NCI-H2081 treated with DMSO at 0.1 percent for 48 hours (cell line): ENCODE measurements around the gene ELOVL5.
"Not testable (repeated sequence)": the region's sequence is repeated elsewhere in the genome, so short reads cannot be mapped to it uniquely, and the experiment has no call there.

Experiments used
- DNase-seq: peaks from one replicate; lab custom pipeline; 2025; lab: John Stamatoyannopoulos, UW

The ELOVL5 gene

GRCh38 chr6:53348371-53349208 is at the start of gene ELOVL5:
ELOVL5 (minus strand) TSS chr6:53348950; CDS start chr6:53295699, 53,251 bp downstream.
- DNase-seq, result peak; percentile 93

- no peak for DNase-seq
These were observed 48.5 kb upstream of the ELOVL5 start for GRCh38 chr6:53397283-53397682.

DNA sequence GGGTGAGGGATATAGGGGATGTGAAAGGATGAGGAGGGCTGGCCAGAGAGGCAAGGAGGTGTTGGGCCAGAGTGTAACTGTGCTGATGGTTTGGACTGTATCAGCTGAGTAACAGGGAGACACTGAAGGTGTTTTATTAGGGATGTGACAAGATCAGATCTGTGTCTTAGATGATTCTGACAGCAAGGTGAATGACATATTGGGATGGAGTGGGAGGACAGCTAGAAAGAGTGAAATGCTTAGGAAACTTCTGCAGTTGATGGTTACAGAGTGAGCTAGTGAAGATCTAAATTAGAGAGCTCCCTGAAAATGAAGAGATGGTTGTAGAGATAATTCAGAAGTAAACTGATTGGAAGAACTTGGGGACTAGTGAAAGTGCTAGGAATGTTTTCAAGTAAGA is 47.2 kb upstream of the ELOVL5 start:
- DNase-seq, result no peak

DNA sequence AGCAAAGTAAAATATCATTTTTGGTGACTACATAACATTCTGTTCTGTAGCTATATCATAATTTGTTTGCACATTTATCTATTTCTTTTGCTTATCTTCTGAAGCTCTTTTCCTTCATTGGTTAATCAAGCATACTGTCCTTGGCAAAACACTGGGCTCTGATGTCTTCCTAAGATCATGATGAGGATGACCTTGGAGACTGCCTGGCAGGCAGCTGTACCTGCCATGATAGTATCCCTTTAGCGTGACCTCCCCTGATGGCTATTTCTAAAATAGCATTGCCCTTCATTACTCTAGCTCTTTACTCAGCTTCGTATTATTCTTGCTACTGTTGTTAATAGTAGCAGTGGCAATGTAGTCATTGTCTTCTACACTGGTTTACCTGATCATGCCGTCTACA is 46.0 kb upstream of the ELOVL5 start:
- no peak for DNase-seq

DNA sequence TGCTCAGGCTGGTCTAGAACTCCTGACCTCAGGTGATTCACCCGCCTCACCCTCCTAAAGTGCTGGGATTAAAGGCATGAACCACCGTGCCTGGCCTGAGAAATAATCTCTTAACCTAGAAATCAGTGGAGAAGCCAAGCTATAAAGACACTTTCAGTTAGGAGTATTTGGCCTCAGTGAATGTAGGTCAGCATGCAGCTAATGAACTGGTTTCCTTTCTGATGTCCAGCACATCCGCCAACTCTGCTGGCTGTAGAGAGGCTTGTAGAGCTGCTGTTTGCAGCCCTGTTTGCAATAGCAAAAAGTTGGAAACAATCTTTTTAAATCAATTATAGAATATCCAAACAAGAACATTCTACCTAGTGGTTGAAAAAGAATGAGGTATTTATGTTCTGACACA is 42.4 kb upstream of the ELOVL5 start:
- DNase-seq, result no peak

DNA sequence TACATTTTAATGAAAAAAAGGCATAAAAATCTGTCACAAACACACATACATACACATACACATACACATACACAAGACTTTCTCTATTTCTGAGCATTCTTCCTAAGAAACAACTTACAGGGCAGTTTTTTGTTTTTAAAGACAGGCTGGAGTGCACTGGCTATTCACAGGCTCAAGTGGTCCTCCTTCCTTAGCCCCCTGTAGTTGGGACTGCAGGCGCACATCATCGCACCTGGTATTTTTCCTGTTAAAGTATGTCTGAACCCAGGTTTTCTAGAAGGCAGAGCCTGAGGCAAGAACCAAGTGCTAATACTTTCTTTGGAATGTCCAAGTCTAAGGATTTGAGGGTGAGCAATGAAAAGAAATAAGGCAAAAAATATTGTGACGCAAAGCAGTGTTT is 41.3 kb upstream of the ELOVL5 start:
- no peak for DNase-seq

DNA sequence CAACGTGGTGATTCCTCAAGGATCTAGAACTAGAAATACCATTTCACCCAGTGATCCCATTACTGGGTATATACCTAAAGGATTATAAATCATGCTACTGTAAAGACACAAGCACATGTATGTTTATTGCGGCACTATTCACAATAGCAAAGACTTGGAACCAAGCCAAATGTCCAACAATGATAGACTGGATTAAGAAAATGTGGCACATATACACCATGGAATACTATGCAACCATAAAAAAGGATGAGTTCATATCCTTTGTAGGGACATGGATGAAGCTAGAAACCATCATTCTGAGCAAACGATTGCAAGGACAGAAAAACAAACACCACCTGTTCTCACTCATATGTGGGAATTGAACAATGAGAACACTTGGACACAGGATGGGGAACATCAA is 39.9 kb upstream of the ELOVL5 start:
- DNase-seq, result not testable (repeated sequence)

DNA sequence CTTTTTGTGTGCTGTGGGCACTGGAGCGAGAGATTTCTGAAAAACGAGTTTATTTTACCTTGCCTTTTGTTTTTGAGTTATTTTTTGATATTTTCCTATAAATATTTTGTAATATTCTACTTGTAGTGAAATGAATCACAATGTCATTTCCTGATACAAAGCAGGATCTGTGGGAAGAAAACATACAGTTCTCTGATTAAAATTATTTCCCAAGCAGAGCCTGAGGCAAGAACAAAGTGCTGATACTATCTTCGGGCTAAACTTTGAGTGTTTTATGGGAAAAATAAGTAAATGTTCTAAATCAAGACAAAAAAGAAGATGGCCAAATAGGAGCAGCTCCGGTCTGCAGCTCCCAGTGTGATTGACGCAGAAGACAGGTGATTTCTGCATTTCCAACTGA is 33.7 kb upstream of the ELOVL5 start:
- DNase-seq, result no peak

DNA sequence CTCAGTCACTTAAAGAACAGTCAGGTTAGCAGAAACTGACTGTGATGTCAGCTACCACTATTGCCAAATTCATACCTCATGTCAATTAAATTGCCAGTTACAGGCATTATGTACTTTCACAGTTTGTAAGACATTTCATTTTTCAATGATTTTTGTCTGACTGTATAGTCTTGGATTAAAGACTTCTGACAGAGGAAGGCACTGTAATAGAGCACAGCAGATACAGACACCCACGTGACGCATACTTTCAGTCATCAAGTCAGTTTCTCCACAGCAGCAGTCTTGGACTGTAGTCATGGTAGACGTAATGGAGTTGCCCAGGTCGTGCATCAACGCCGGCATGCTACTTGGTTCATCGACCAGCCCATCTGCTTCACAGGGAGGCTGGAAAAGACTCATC is 29.5 kb upstream of the ELOVL5 start:
- DNase-seq, result no peak

DNA sequence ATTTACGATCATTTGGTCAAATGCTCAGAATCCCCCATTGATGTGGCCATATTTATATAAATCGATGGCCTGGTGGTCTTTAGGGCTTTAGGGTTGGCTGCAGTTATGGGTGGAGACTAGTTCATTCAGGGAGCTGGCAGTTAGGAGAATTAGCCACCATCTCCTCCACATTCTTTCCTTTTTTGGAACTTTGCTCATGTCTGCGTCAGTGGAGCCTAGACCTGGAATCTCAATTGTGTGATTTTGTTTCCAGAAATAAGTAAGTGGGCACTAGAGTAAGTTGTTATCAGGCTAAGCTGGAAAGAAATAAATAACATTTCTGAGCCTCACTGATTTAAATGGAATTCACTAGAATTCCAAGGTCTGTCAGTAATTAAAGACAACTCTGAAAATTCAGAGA is 29.0 kb upstream of the ELOVL5 start:
- no peak for DNase-seq

DNA sequence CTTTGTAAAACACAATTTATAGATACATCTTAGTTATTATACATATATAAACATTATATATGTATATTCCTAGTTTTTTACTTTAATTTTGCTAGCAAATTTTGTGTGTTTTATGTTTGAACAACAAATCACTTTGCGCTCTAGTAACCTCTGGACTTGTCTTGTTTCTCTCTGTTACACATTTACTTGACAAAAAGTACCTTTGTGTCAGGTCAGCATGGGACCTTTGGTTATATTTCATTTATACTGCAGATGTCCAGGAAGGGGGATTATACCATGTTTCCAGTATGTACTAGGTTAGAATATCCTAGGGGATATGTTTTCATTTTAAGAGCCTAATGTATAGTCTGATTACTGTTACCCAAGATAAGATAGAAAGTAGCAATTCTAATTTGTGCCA is 28.5 kb upstream of the ELOVL5 start:
- DNase-seq, result no peak

- DNase-seq, result no peak
These were observed 28.0 kb upstream of the ELOVL5 start for GRCh38 chr6:53376661-53377226.

- DNase-seq, result no peak
These were observed 27.1 kb upstream of the ELOVL5 start for GRCh38 chr6:53375847-53376246.

GRCh38 chr6:53373638-53374037 is 24.9 kb upstream of the ELOVL5 start:
- no peak for DNase-seq

DNA sequence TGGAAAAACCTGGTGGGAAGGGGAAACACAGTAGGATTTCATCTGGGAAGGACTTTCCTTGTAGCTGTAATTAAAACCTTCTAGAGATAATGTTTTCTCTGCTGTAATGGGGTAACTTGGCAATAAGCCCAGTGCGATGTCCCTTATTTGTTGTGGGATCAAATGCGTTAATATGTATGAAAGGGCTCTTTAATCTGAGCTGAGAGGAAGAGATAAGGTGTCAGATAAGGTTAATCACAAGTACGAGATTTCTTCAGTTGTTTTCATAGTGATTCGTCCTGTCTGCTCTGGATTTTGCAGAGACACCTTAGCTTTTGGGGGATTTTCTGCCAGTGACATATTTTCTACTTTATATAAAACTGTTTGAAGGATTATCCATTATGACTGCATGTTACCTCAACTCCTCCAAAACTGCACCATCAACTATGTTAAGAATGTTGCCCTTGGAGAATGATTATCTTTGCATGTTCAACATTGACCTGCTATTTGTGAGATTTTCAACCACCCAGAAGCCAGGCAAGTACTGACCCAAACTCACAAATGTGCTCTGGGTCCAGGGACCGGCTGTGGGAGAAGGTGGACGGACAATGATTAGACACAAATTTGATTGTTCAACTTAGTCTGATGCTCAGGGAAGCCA is 21.2 kb upstream of the ELOVL5 start:
- no peak for DNase-seq

DNA sequence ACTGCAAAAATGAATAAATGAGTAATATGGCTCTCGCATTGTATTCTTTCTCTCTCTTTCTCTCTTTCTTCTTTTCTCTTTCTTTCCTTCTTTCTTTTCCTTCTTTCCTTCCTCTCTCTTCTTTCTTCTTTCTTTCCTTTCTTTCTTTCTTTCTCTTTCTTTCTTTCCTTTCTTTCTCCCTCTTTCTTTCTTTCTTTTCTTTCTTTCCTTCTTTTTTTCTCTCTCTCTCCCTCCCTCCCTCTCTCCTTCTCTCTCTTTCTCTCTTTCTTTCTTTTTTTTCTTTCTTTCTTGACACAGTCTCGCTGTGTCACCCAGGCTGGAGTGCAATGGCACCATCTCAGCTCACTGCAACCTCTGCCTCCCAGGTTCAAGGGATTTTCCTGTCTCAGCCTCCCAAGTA is 20.3 kb upstream of the ELOVL5 start:
- DNase-seq, result no peak

GRCh38 chr6:53366128-53366641 is 17.4 kb upstream of the ELOVL5 start:
- no peak for DNase-seq

GRCh38 chr6:53363341-53364079 is 14.8 kb upstream of the ELOVL5 start:
- DNase-seq, result no peak

DNA sequence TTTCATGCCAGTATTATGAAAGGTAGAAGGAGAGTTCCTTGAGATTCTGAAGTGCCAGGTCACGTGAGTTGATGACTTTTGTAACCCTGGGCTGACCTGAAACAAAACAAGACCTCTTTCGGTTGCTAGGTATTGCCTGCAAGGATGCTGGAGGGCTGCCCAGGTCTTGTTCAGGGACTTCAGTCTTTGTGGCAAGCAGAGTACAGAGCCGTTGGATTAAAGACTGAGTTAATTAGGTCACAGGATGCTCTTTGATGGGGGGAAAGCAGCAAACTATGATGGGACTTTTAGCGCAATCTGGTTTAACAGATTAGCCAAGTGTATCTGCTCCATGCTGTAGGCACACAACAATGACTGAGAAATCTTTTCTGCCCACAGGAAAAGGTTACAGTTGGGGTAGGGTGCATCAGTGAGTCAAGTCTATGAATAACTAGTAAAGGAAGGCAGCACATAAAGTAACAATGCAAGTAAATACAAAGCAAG is 12.8 kb upstream of the ELOVL5 start:
- DNase-seq, result no peak

DNA sequence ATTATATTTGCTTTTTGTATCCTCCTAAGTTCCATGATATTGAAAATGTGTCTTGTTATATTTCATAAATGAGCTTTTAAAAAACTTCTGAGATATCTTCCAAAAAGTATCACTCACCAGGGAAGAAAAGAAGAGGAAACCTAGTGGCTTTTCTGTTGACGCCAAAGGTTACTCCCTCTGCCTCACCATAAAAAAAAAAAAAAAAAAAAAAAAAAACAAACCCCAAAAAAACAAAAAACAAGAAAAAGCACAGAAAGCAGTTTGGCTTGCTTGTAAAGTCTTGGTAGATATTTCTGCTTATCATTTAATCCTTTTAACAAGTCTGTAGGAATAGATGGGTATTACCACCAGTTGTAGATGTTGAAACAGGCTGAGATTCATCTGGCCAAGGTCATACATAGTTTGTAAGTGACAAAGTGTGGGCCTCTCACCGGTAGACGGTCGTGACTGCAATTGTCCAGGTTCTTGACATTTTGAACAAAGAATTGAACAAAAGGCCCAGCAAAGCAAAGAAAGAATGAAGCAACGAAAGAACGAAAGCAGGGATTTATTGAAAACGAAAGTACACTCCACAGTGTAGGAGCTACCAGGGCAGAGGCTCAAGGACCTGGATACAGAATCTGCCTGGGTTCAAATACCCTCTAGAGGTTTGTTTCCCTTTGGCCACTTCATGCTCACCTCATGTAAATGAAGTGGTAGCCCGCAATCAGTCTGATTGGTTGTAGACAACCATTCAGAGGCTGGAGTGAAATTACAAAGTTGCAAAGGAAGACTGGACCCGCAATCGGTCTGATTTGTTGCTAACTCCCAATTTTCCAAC is 11.6 kb upstream of the ELOVL5 start:
- no peak for DNase-seq

DNA sequence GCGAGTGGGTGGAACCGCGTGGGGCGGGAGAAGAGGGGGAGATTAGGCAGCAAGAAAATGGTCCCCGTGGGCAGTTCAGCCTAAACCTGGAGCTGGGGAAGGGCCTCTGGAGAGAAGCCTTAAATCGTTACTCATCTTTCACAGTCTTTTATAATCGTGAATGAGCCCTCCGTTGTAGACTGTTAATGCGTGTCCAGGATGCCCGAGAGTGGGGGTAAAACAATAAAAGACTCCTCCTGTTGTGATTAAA is 11.0 kb upstream of the ELOVL5 start:
- no peak for DNase-seq
